Right forelimb (tissue), 1 donor: Measurements from ENCODE around the gene TACC2.
"Not testable (repeated sequence)": the region's sequence is repeated elsewhere in the genome, so short reads cannot be mapped to it uniquely, and the experiment has no call there.

ENCODE experiments used
- DNase-seq: peaks from one replicate; pipeline ENCODE4 v3.0.0-alpha.2; 2018

TACC2 gene

GRCh38 chr10:121988361-121989324, at the start of gene TACC2:
TACC2 (plus strand) TSS chr10:121989163; CDS start chr10:122021982, 32,819 bp downstream.
- no peak for DNase-seq

GRCh38 chr10:121941532-121941931, 47.4 kb upstream of the TACC2 start:
- DNase-seq: no peak

- no peak for DNase-seq
Measured at GRCh38 chr10:121942749-121943416, 46.1 kb upstream of the TACC2 start.

- no peak for DNase-seq
Measured at GRCh38 chr10:121947343-121948330, 41.3 kb upstream of the TACC2 start.

- no peak for DNase-seq
Measured at GRCh38 chr10:121949049-121949448, 39.9 kb upstream of the TACC2 start.

GRCh38 chr10:121949451-121949850, 39.5 kb upstream of the TACC2 start:
- no peak for DNase-seq

GRCh38 chr10:121952226-121952625, 36.7 kb upstream of the TACC2 start:
- DNase-seq: no peak

GRCh38 chr10:121956111-121957061, 32.6 kb upstream of the TACC2 start:
- no peak for DNase-seq

- no peak for DNase-seq
Measured at GRCh38 chr10:121959671-121960070, 29.3 kb upstream of the TACC2 start.

- DNase-seq: no peak
Measured at GRCh38 chr10:121961456-121961855, 27.5 kb upstream of the TACC2 start.

GRCh38 chr10:121965996-121966395, 23.0 kb upstream of the TACC2 start:
- no peak for DNase-seq

- not testable (repeated sequence) for DNase-seq
Measured at GRCh38 chr10:121969086-121969485, 19.9 kb upstream of the TACC2 start.

- no peak for DNase-seq
Measured at GRCh38 chr10:121974019-121974534, 14.9 kb upstream of the TACC2 start.

- peak; percentile 87 for DNase-seq
Measured at GRCh38 chr10:121974535-121975294, 14.2 kb upstream of the TACC2 start, which contains the start of gene NSMCE4A. NSMCE4A (minus strand) TSS chr10:121975217; CDS start chr10:121975165, 52 bp downstream.

GRCh38 chr10:121975295-121976086, 13.5 kb upstream of the TACC2 start:
- DNase-seq: no peak

- DNase-seq: no peak
Measured at GRCh38 chr10:121976607-121977006, 12.4 kb upstream of the TACC2 start.

GRCh38 chr10:121978511-121978910, 10.5 kb upstream of the TACC2 start:
- DNase-seq: no peak

GRCh38 chr10:121981346-121981745, 7.6 kb upstream of the TACC2 start:
- DNase-seq: no peak

- DNase-seq: no peak
Measured at GRCh38 chr10:121983852-121984251, 5.1 kb upstream of the TACC2 start.
